PC-9 (cell line): ENCODE data around the gene NKAP.

ENCODE experiments used
- CTCF ChIP-seq: fragments of 200-600 bp; sonication (generic); conservative IDR thresholded peaks from 2 replicates; pipeline ENCODE4 v1.6.1; 2017; ENCODE audit warnings: mixed run types, antibody characterized with exemption, mild to moderate bottlenecking, moderate library complexity
- EZH2 ChIP-seq: fragments of 200-600 bp; sonication (generic); IDR thresholded peaks from 2 replicates; pipeline ENCODE4 v1.8.0; 2017; ENCODE audit warnings: antibody characterized with exemption, low read depth

- TF ChIP-seq CTCF (no peak), EZH2 (no peak)
Measured at GRCh38 chrX:119885554-119886428, 57.8 kb downstream of the NKAP start.
